Mononuclear cell (primary cell): ENCODE data around the gene SLC2A5. TPM values are rescaled to one million over a fixed set of nuclear protein-coding genes. Genes with fewer than 3 reads are reported as not detected.

Source experiments
- H3K27me3 ChIP-seq: 2 replicates; pipeline ENCODE4 v1.6.0; 2011; ENCODE audit warnings: low read length, control low read depth; ENCODE audit not compliant: insufficient read depth
- H3K4me1 ChIP-seq: 2 replicates; pipeline ENCODE4 v1.5.1; 2011; ENCODE audit warnings: mild to moderate bottlenecking, low read length, control low read depth; ENCODE audit not compliant: insufficient read depth
- H3K4me3 ChIP-seq: 2 replicates; pipeline ENCODE4 v1.5.1; 2011; ENCODE audit warnings: mild to moderate bottlenecking, low read length, moderate library complexity
- H3K9me3 ChIP-seq: 2 replicates; pipeline ENCODE4 v1.5.1; 2011; ENCODE audit warnings: low read depth, mild to moderate bottlenecking, control low read depth, low read length
- total RNA-seq: library from RNA; depleted of rRNA; stranded (reverse); fragments of >200 nt; gene quantifications from one replicate; pipeline ENCODE4 v1.2.3, GENCODE V29; 2012

SLC2A5 gene
- total RNA-seq, 1 donor, result 0.73 TPM

DNA sequence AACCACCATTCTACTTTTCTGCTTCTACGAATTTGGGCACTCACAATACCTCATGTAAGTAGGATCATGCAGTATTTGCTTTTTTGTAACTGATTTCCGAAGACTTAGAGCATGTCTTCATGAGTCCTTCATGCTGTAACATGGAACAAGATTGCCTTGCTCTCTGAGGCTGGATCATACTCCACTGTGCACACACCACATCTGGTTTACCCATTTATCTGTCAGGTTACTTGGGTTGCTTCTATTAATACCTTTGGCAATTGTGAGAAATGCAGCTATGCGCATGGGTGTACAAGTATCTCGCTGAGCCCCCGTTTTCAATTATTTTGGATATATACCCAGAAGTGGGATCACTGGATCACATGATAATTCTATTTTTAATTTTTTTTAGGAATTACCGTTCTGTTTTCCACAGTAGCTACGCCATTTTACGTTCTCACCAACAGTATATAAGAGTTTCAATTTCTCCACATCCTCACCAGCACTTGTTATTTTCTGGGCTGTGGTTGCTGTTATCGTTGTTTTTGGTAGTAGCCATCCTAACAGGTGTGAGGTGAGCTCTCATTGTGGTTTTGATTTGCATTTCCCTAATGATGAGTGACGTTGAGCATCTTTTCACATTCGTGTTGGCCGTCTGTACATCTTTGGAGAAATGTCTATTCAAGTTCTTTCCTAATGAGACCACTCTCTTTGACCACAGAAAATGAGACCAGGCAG lies 10.7 kb upstream of the SLC2A5 start:
- peaks cover 78% of the 10 kb centered on the region for H3K4me1 ChIP-seq
- no peak overlapping the region for H3K4me3 ChIP-seq
- H3K27me3 ChIP-seq, result no peaks in the 10 kb centered on the region
- H3K9me3 ChIP-seq, result no peaks in the 10 kb centered on the region

DNA sequence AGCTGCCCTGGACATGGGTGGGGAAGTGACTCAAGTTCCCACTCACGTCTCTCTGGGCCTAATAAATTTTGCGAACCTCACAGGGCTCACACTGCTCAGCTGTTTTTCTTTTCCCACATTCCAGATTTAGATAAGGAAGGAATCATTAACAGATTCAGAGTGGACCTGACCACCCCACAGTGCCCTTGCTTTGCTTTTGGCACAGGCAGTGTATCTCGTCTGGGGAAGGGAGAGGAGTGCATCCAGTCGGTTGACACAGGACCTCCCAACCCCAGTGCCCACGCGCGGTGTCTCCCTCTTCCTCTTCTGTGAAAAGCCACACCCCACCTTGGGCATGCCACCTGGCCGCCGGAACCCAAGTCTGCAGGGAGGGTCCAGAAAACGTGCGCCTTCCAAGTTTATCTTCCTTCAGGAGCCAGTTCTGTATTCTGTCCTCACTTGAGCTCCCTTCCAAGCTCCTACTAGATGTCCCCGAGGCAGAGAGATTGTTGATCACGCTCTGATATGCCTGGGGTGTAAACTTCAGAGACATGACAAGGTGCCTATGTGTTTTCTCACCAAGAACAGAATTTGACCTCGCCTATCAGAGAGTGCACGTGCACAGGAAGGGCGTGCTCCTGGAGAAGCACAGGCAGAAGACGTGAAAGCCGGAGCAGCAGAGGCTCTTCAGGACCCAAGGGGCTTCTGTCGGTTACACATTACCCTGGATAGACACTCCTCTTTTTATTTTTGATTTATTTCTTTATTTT lies 9.5 kb upstream of the SLC2A5 start:
- H3K4me3 ChIP-seq, result no peak overlapping the region

DNA sequence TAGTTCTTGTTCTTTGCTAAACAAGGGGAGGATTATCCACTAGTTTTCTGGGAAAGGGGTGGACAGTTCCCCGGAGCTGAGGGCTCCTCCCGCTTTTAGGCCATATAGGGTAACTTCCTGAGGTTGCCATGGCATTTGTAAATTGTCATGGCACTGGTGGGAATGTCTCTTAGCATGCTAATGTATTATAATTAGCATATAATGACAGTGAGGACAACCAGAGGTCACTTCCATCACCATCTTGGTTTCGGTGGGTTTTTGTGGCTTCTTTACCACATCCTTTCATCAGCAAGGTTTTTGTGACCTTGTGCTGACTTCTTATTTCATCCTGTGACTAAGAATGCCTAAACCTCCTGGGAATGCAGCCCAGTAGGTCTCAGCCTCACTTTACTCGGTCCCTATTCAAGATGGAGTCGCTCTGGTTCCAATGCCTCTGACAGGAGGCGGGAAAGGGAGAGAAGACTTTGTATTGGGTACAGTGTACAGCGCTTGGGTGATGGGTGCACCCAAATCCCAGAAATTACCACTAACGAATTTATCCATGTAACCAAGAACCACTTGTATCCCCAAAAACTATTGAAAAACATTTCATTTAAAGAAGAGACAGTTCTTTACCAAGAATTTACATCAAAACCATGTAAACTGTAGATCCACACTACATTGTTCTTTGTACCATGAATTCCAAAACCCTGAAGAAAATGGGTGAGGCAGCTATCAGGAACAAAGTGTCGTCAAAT lies 8.7 kb upstream of the SLC2A5 start:
- no peak overlapping the region for H3K4me3 ChIP-seq
- H3K27me3 ChIP-seq, result no peaks in the 10 kb centered on the region
- no peaks in the 10 kb centered on the region for H3K9me3 ChIP-seq
- peaks cover 78% of the 10 kb centered on the region for H3K4me1 ChIP-seq

More for the DNA sequence above, 9.5 kb upstream of the SLC2A5 start:
- Histone ChIP-seq H3K4me1 (peaks cover 78% of the 10 kb centered on the region), H3K9me3 (no peaks in the 10 kb centered on the region), H3K27me3 (no peaks in the 10 kb centered on the region)

DNA sequence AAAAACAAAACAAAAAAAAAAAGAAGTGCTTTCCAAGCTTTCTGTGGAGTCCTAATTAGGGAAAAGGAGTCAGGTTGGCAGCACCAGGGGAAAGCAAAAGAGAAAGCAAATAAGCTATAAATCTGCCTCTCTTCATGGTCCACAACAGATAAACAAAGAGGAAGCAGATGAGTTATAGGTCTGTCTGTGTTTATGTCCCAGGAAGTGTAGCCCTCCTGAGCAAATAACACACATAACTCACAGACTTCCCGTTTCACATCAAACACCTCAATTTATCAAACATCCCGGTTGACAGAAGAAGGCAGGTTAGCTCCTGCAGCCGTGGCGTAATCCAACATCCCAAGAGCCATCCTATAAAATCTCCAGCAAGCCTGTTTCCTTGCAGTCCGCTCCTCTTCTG lies 5.6 kb upstream of the SLC2A5 start:
- Histone ChIP-seq H3K4me1 (peaks cover 64% of the 10 kb centered on the region), H3K4me3 (no peak overlapping the region), H3K9me3 (no peaks in the 10 kb centered on the region), H3K27me3 (no peaks in the 10 kb centered on the region)

DNA sequence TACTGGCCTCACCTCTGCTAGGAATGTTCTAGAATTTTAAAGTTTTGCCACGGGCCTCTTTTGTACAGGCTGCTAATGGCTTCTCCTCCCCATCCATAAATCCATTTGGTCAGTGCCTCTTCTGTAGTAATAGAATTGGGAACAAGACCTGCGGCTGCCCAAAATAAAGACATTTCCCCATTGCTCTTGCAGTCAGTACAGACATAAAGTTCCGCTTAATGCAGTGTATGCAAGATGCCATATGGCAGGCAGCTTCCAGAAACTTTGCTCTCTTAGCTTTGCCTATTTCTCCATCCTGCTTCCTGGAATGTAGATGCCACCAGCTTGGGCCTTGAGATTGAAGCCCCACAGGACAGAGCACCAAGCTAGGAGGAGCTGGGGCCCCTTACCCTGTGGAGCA lies 3.7 kb upstream of the SLC2A5 start:
- Histone ChIP-seq H3K4me3 (no peak overlapping the region), H3K9me3 (no peaks in the 10 kb centered on the region), H3K27me3 (no peaks in the 10 kb centered on the region), H3K4me1 (peaks cover 66% of the 10 kb centered on the region)

DNA sequence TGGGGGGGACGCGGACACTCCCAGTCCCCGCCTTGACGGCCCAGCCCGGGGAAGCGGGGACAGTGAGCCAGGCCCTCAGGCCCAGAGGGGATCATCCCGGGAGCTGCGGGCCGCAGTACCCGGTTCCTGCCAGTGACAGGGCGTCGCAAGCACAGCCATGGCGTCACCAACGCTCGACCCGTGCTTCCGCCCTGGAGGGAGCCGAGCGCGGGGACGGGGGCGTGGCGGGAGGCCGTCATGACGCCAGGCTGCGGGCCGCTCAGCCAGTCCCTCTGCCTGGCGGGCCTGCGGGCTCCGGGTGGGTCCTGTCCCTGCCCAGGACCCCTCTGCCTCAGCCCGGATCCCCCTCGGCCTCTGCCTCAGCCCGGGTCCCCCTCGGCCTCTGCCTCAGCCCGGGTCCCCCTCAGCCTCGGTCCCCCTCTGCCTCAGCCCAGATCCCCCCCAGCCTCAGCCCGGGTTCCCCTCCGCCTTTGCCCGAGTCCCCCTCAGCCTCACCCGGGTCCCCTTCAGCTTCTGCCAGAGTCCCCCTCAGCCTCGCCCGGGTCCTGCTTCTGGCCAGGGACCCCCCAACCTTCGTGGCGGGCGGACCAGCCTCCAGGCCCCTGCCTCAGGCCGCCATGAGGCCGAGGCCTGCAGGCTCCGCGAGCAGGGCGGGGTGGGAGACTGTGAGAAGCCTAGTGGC lies 2.3 kb upstream of the SLC2A5 start:
- no peak overlapping the region for H3K4me3 ChIP-seq
- H3K4me1 ChIP-seq, result peaks cover 76% of the 10 kb centered on the region
- no peaks in the 10 kb centered on the region for H3K27me3 ChIP-seq
- H3K9me3 ChIP-seq, result no peaks in the 10 kb centered on the region

DNA sequence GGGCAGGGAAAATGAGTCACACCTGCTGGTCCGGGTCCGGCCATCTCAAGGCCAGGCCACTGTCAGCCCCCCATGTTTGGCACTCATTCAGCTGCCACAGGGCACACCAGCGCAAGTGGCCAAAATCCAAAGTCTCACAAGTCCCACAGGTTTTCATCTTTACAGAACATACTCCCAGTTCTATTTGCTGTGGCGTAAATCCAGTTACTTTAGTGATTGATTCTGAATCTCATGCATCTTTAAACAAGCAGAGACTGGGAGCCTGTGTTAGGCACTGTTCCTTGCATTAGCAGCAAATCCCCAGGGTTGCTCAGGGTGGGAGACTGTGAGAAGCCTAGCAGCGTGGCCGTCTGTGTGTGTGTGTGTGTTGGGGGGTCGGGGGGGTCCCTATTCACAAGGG lies 1.1 kb upstream of the SLC2A5 start:
- no peak overlapping the region for H3K4me3 ChIP-seq
- no peaks in the 10 kb centered on the region for H3K27me3 ChIP-seq
- peaks cover 67% of the 10 kb centered on the region for H3K4me1 ChIP-seq
- H3K9me3 ChIP-seq, result no peaks in the 10 kb centered on the region

DNA sequence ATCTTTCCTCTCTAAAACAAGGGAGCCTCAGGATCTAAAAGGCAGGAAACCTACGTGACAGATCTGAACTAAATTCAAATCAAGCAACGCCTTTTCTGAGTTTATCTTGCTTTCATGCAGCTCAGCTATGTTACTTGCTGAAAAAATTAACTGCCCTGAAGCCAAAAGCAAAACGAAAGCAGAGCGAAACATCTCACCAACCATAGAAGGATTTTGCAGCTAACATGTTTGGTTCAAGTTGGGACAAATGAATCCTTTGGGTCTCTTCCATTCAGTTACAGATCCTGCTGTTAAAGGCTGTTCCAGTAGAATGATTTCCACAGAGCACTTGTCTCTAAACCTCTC lies 482 bp downstream of the SLC2A5 start:
- H3K27me3 ChIP-seq, result no peaks in the 10 kb centered on the region
- no peaks in the 10 kb centered on the region for H3K9me3 ChIP-seq
- peaks cover 65% of the 10 kb centered on the region for H3K4me1 ChIP-seq
- H3K4me3 ChIP-seq, result no peak overlapping the region

DNA sequence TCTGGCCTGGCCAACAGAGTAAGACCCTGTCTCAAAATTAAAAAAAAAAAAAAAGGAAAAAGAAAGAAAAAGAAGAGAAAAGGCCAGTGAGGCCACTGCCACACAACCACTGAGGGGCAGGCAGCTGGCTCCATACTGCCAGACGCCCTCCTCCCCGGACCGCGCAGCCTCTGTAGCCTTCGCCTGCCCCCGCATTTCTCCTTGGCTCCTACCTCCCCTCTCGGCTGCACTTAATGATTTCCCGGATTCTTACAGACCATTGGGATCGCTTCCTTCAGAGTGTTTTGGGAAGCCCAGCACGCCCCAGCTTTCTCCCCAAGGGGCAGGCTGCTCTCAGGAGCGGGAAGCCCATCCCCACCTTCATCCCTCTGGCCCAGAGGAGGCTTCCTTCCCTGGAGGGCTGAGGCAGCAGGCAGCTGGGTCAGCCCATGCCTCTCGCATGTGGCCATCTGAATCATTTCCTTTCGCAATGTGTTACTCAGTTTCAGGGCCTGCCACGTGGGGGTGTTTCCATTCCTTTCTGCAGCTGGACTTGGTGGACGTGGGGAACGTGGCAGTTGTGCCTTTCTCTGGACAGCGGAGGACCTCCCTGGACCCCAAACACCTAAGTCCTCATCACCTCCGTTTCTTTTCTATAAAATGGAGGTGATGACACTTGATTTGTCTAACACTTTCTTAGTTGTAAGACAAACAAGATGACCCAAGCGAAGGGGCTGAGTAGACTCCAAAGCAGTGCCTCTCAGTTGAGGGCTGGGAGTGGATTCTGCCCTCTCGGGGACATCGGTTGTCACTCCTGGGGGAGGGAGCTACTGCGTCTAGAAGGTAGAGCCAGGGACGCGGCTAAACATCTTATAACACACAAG lies 2.3 kb downstream of the SLC2A5 start:
- no peak overlapping the region for H3K4me3 ChIP-seq
- H3K27me3 ChIP-seq, result no peaks in the 10 kb centered on the region
- H3K9me3 ChIP-seq, result no peaks in the 10 kb centered on the region
- H3K4me1 ChIP-seq, result peaks cover 53% of the 10 kb centered on the region

DNA sequence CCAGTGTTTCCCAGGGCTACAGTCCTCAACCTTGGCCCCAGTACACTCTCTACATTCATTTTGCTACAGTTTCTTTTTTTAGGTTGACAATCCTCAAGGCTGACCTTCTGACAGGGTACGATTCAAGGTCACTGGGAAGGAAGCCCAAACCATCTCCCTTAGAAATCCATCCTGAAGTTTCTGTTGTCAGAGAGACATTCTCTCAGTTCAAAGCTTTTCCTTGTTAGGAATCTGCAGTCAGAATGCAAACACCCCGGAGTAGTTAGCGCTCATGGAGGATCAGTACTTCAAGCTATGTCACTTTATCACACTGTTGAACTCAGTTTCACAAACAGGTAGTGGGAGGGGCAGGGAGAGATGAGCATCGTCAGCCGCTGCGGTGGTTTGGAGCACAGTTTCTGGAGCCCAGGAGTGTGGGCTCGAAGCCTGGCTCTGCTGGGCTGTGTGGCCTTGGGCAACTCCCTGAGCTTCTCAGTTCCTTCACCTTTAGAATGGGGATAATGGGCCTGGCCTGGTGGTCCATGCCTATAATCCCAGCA lies 4.2 kb downstream of the SLC2A5 start:
- no peaks in the 10 kb centered on the region for H3K27me3 ChIP-seq
- no peaks in the 10 kb centered on the region for H3K9me3 ChIP-seq
- no peak overlapping the region for H3K4me3 ChIP-seq
- H3K4me1 ChIP-seq, result peaks cover 61% of the 10 kb centered on the region

DNA sequence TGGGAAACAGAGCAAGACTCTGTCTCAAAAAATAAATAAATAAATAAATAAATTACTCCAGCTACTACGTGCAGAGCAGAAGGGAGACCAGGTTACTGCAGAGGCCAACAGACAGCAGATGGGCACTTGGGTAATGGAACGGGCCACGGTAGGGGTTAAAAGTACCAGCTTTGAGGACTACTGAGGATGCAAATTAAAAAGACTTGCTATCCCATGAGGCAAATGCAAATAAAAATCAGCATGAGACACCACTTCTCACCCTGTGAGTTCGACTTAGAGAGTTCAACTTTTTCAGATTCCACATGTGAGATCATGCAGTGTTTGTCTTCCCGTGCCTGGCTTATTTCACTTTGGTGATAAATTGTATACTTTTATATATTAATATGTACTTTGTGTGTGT lies 6.6 kb downstream of the SLC2A5 start:
- no peaks in the 10 kb centered on the region for H3K27me3 ChIP-seq

DNA sequence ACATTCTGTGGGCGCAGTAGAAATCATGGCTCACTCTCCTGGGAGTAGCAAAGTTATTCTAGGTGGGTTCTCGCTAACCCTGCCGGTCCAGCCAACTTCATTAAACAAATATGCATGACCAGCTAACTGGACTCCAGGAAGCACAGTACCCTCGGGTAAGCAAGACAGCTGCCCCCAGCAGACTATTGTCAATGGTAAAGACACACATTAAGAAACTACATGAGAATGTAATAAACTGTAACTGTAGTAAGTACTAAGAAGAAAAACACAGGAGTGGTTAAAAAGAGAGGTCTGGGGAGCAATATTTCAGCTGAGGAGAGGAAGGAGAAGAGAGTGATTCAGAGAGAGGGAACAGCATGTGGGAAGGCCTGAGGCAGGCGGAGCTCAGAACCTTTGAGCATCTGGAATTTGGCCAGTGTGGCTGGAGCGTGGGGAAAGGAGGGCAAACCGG lies 7.4 kb downstream of the SLC2A5 start:
- no peak overlapping the region for H3K4me3 ChIP-seq
- H3K4me1 ChIP-seq, result peaks cover 29% of the 10 kb centered on the region

More for the DNA sequence above, 6.6 kb downstream of the SLC2A5 start:
- Histone ChIP-seq H3K4me3 (no peak overlapping the region), H3K4me1 (peaks cover 37% of the 10 kb centered on the region), H3K9me3 (no peaks in the 10 kb centered on the region)

DNA sequence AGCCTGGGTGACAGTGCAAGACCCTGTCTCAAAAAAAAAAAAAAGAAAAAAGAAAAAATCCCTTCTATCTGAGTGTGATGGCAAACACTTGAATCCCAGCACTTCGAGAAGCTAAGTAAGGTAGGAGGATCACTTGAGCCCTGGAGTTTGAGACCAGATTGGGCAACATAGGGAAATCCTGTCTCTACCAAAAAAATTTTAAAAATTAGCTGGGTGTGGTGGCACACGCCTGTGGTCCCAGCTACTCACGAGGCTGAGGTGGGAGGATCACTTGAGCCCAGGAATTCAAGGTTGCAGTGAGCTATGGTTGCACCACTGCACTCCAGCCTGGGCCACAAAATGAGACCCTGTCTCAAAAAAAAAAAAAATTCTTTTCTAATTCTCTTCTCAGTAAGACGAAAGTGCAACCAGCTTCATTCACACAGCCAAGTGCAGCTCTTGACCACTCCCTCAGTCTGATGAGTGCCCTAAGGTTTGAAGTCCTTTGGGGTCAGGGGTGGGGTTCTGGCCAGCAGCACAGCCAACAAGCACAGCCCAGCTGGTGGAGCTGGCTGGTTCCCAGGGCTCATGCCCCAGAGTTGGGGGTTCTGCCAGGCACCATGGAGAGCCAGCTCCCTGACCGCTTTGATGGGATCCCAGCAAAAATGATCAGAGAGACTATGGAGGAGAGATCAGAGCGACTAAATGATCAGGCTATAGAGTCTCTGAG lies 8.0 kb downstream of the SLC2A5 start:
- no peaks in the 10 kb centered on the region for H3K9me3 ChIP-seq
- peaks cover 24% of the 10 kb centered on the region for H3K4me1 ChIP-seq
- no peak overlapping the region for H3K4me3 ChIP-seq
- H3K27me3 ChIP-seq, result no peaks in the 10 kb centered on the region

More for the DNA sequence above, 7.4 kb downstream of the SLC2A5 start:
- no peaks in the 10 kb centered on the region for H3K9me3 ChIP-seq
- H3K27me3 ChIP-seq, result no peaks in the 10 kb centered on the region
